ENCODE data around the gene BACH2. TPM values are rescaled to one million over a fixed set of nuclear protein-coding genes. Genes with fewer than 3 reads are reported as not detected.
A peak's percentile ranks its signal among the peaks of the same experiment; 100 is the strongest.

Gene BACH2
- polyA plus RNA-seq, 2 of the 4 experiments (the other 2 are of a cell fraction), result 0.01 to 0.36 TPM

DNA sequence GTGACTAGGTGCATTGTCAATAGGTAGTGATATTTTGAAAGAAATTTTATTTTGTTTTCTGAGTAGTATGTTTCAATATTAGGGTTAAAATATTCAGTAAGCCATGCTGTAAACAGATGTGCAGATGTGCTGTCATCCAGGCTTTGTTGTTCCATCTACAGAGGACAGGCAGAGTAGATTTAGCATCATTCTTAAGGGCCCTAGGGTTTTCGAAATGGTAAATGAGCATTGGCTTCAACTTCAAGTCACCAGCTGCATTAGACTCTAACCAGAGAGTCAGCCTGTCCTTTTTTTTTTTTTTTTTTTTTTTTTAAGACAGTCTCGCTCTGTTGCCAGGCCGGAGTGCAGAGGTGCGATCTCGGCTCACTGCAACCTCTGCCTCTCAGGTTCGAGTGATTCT lies 27.1 kb upstream of the BACH2 start:
- ATAC-seq (no peak), FAIRE-seq (no peak), DNase-seq (ENCODE audit: low read depth in 1 of 2, low spot score in 1 of 2) (no peak)
- Histone ChIP-seq H3K9me3 (no peaks in the 10 kb centered on the region), H3K4me3 (no peak overlapping the region), H3K27ac (no peak overlapping the region), H3K4me1 (no peaks in the 10 kb centered on the region), H3K4me2 (no peak overlapping the region)
- no peak for TF ChIP-seq BHLHE40 (IDR thresholded peaks at IDR 0.05; ENCODE audit: low read depth, low read length)
- TF ChIP-seq MAZ (IDR thresholded peaks at IDR 0.05; ENCODE audit: borderline replicate concordance, low read depth, low read length), result no peak
- TF ChIP-seq ZC3H11A (IDR thresholded peaks at IDR 0.05), result no peak
- TF ChIP-seq HOXB5 (CRISPR knock-in tag; IDR thresholded peaks at IDR 0.05), result no peak
- TF ChIP-seq, protein P1, sequence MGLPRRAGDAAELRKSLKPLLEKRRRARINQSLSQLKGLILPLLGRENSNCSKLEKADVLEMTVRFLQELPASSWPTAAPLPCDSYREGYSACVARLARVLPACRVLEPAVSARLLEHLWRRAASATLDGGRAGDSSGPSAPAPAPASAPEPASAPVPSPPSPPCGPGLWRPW (IDR thresholded peaks at IDR 0.05), result no peak
- TF ChIP-seq HEYL (CRISPR knock-in tag; IDR thresholded peaks at IDR 0.05), result no peak
- TF ChIP-seq, protein P2, sequence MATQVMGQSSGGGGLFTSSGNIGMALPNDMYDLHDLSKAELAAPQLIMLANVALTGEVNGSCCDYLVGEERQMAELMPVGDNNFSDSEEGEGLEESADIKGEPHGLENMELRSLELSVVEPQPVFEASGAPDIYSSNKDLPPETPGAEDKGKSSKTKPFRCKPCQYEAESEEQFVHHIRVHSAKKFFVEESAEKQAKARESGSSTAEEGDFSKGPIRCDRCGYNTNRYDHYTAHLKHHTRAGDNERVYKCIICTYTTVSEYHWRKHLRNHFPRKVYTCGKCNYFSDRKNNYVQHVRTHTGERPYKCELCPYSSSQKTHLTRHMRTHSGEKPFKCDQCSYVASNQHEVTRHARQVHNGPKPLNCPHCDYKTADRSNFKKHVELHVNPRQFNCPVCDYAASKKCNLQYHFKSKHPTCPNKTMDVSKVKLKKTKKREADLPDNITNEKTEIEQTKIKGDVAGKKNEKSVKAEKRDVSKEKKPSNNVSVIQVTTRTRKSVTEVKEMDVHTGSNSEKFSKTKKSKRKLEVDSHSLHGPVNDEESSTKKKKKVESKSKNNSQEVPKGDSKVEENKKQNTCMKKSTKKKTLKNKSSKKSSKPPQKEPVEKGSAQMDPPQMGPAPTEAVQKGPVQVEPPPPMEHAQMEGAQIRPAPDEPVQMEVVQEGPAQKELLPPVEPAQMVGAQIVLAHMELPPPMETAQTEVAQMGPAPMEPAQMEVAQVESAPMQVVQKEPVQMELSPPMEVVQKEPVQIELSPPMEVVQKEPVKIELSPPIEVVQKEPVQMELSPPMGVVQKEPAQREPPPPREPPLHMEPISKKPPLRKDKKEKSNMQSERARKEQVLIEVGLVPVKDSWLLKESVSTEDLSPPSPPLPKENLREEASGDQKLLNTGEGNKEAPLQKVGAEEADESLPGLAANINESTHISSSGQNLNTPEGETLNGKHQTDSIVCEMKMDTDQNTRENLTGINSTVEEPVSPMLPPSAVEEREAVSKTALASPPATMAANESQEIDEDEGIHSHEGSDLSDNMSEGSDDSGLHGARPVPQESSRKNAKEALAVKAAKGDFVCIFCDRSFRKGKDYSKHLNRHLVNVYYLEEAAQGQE (IDR thresholded peaks at IDR 0.05), result no peak
- no peak for TF ChIP-seq HOXA7 (CRISPR knock-in tag; IDR thresholded peaks at IDR 0.05)
- TF ChIP-seq HDAC2 (IDR thresholded peaks at IDR 0.05), result no peak
- ChIA-PET CTCF (no interaction called here), POLR2A (no interaction called here)
- 50% methylated on average over 5 of the region's 6 CpGs for WGBS (ENCODE audit: missing lambda C conversion rate)

DNA sequence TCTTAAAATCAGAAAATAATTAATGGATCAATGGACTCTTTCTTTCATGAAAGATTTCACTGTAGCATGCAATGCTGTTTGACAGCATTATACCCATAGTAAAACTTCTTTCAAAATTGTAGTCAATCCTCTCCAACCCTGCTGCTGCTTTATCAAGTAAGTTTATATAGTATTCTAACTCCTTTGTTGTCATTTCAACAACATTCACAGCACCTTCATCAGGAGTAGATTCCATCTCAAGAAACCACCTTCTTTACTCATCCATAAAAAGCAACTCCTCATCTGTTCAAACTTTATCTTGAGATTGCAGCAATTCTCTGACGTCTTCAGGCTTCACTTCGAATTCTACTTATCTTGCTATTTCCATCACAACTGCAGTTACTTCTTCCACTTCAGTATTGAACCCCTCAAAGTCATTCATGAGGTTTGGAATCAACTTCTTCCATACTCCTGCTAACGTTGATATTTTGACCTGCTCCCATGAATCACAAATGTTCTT lies 26.4 kb upstream of the BACH2 start:
- POLR2A ChIA-PET, result no interaction called here
- CTCF ChIA-PET, result no interaction called here
- Histone ChIP-seq H3K27ac (no peak overlapping the region), H3K4me2 (no peak overlapping the region), H3K9me3 (no peaks in the 10 kb centered on the region), H3K4me1 (no peaks in the 10 kb centered on the region), H3K4me3 (no peak overlapping the region)
- no peak for DNase-seq (ENCODE audit: low read depth in 1 of 2, low spot score in 1 of 2)
- TF ChIP-seq FOSL2 (IDR thresholded peaks at IDR 0.05) (no peak), FOSL2 (CRISPR knock-in tag; IDR thresholded peaks at IDR 0.05) (no peak), RAD21 (conservative IDR thresholded peaks at IDR 0.05 in 1 of 2, IDR thresholded peaks at IDR 0.05 in 1 of 2) (no peak), CHD4 (IDR thresholded peaks at IDR 0.05; ENCODE audit: borderline replicate concordance) (no peak), RCOR1 (IDR thresholded peaks at IDR 0.05; ENCODE audit: low read depth, low read length) (no peak), HOXA7 (CRISPR knock-in tag; IDR thresholded peaks at IDR 0.05) (no peak), ZC3H11A (IDR thresholded peaks at IDR 0.05) (no peak), SMC3 (IDR thresholded peaks at IDR 0.05) (no peak), HOXB13 (CRISPR knock-in tag; IDR thresholded peaks at IDR 0.05; ENCODE audit: low read depth) (no peak), RARB (CRISPR knock-in tag; IDR thresholded peaks at IDR 0.05) (no peak), POLR2A (IDR thresholded peaks at IDR 0.05; ENCODE audit: low read length) (no peak), MAFK (IDR thresholded peaks at IDR 0.05; ENCODE audit: partially characterized antibody) (no peak), POLR2AphosphoS2 (conservative IDR thresholded peaks at IDR 0.05; ENCODE audit: low read length) (no peak), MYC (IDR thresholded peaks at IDR 0.05; ENCODE audit: borderline replicate concordance, low read length) (no peak), JUNB (IDR thresholded peaks at IDR 0.05) (no peak)
- ATAC-seq, result no peak
- 38% methylated on average over 3 of the region's 3 CpGs for WGBS (ENCODE audit: missing lambda C conversion rate)
- peak; percentile 28 for FAIRE-seq

DNA sequence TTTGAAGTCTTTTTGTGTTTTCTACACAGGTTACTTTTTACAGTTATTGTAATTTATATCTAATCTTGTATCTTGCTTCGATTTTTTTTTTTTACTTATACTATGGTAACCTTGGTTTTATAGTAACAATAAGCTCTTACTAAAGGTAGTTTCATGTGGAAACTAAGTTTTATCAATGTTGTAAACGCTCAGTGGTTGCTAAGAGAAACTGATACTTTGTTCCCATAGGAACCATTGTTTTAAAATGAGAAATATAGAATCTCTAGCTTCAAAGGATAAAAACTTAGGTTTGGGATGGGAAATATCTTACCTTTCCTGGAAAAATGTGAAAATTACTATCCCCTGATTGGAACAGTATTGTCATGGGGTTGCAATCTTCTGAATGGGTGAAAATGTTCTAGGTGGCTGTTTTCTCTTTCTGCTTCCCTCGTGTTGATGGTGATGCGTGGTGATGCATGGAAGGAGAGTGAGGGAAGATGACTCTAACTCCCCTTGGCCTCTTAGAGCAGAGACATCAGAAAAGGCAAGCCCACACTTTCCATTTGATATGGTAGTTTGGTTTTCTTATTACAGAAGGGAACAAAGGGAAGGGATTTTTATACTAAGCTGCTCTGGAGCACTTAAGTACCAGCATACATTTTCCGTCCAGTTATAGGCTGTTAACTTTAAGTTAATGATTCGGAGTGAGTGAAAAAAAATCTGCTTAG lies 23.5 kb upstream of the BACH2 start:
- ATAC-seq (no peak), DNase-seq (ENCODE audit: low read depth in 1 of 2, low spot score in 1 of 2) (no peak), FAIRE-seq (no peak)
- H3K27ac ChIP-seq, result no peak overlapping the region
- no peak overlapping the region for H3K4me3 ChIP-seq
- WGBS (ENCODE audit: missing lambda C conversion rate), result 47% methylated on average over 6 of the region's 6 CpGs
- CTCF ChIA-PET, result no interaction called here
- H3K4me1 ChIP-seq, result no peaks in the 10 kb centered on the region
- POLR2A ChIA-PET, result no interaction called here
- H3K4me2 ChIP-seq, result no peak overlapping the region
- no peaks in the 10 kb centered on the region for H3K9me3 ChIP-seq
- TF ChIP-seq, protein P3, sequence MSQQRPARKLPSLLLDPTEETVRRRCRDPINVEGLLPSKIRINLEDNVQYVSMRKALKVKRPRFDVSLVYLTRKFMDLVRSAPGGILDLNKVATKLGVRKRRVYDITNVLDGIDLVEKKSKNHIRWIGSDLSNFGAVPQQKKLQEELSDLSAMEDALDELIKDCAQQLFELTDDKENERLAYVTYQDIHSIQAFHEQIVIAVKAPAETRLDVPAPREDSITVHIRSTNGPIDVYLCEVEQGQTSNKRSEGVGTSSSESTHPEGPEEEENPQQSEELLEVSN (IDR thresholded peaks at IDR 0.05; ENCODE audit: borderline replicate concordance, low read depth), result no peak
- TF ChIP-seq ZFP36 (IDR thresholded peaks at IDR 0.05; ENCODE audit: borderline replicate concordance, partially characterized antibody) (no peak), RAD21 (conservative IDR thresholded peaks at IDR 0.05 in 1 of 2, IDR thresholded peaks at IDR 0.05 in 1 of 2) (no peak), TP53 (CRISPR knock-in tag; IDR thresholded peaks at IDR 0.05) (no peak), BHLHE40 (IDR thresholded peaks at IDR 0.05; ENCODE audit: low read depth, low read length) (no peak), EHMT2 (IDR thresholded peaks at IDR 0.05; ENCODE audit: low read depth) (no peak), FOSL2 (IDR thresholded peaks at IDR 0.05) (no peak), FOSL2 (CRISPR knock-in tag; IDR thresholded peaks at IDR 0.05) (no peak), MAZ (IDR thresholded peaks at IDR 0.05; ENCODE audit: borderline replicate concordance, low read depth, low read length) (no peak), KDM1A (IDR thresholded peaks at IDR 0.05; ENCODE audit: low read depth) (no peak), JUNB (IDR thresholded peaks at IDR 0.05) (no peak), HOXB5 (CRISPR knock-in tag; IDR thresholded peaks at IDR 0.05) (no peak), EP300 (IDR thresholded peaks at IDR 0.05) (no peak)
- TF ChIP-seq, protein P4, sequence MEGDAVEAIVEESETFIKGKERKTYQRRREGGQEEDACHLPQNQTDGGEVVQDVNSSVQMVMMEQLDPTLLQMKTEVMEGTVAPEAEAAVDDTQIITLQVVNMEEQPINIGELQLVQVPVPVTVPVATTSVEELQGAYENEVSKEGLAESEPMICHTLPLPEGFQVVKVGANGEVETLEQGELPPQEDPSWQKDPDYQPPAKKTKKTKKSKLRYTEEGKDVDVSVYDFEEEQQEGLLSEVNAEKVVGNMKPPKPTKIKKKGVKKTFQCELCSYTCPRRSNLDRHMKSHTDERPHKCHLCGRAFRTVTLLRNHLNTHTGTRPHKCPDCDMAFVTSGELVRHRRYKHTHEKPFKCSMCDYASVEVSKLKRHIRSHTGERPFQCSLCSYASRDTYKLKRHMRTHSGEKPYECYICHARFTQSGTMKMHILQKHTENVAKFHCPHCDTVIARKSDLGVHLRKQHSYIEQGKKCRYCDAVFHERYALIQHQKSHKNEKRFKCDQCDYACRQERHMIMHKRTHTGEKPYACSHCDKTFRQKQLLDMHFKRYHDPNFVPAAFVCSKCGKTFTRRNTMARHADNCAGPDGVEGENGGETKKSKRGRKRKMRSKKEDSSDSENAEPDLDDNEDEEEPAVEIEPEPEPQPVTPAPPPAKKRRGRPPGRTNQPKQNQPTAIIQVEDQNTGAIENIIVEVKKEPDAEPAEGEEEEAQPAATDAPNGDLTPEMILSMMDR (IDR thresholded peaks at IDR 0.05), result no peak
